Caki2 (cell line): Measurements from ENCODE around the gene CKAP2. TPM values are rescaled to one million over a fixed set of nuclear protein-coding genes. Genes with fewer than 3 reads are reported as not detected.
"Not testable (repeated sequence)": the region's sequence is repeated elsewhere in the genome, so short reads cannot be mapped to it uniquely, and the experiment has no call there.

Experiments
- DNase-seq: peaks from one replicate; pipeline ENCODE4 v3.0.0-alpha.2; 2015; ENCODE audit warnings: low read depth
- in situ Hi-C: cut with HindIII; loops from 2 replicates; pipeline ENCODE4 v1.10.0; 2016; ENCODE audit warnings: low sequenced_read_pairs, low pct_unique_long_range_greater_than_20kb, mixed read lengths
- total RNA-seq: library from RNA; depleted of rRNA; stranded (reverse); fragments of >200 nt; shearing (Covaris generic); gene quantifications from 2 replicates; pipeline ENCODE4 v1.2.3, GENCODE V29; 2014; ENCODE audit warnings: low replicate concordance; rRNA removed

Gene CKAP2
- total RNA-seq, 1 experiment from 2014 or later, result 26.5 TPM

GRCh38 chr13:52510221-52510797 lies 55.0 kb downstream of the CKAP2 start:
- DNase-seq, result not testable (repeated sequence)

GRCh38 chr13:52511598-52511997 lies 56.3 kb downstream of the CKAP2 start:
- DNase-seq, in situ Hi-C loops: not testable (repeated sequence)

More at GRCh38 chr13:52510221-52510797, 55.0 kb downstream of the CKAP2 start:
- in situ Hi-C loops, result not testable (repeated sequence)

DNA sequence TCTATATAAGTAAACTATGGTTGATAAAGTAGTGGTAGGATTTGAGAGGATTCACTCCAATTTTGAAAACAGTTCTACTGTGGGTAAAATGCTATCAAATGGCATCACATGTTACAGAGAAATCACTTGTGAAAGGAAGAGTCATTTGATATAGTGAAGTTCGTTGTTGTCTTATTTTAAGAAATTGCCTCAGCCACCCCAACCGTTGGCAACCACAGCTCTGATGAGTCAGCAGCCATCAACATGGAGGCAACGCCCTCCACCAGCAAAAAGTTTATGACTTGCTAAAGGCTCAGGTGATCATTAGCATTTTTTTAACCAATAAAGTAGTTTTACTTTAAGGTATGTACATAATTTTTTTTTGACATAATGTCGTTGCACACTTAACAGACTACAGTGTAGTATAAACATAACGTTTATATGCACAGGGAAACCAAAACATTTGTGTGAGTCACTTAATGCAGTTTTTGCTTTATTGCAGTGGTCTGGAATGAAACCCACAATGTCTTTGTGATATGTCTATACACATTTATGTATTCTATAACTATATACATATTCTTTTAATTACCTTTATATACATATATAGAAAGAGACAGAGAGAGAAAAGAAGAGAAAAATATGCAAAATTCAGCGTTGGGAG lies 58.8 kb downstream of the CKAP2 start:
- in situ Hi-C loops, result not testable (repeated sequence)
- DNase-seq, result peak; percentile 28

GRCh38 chr13:52523323-52523722 lies 68.0 kb downstream of the CKAP2 start:
- in situ Hi-C loops, DNase-seq: not testable (repeated sequence)

Other genes with a start within 250 kb of the CKAP2 start
- gene THSD1, start 49.3 kb upstream of the CKAP2 start, total RNA-seq, result 45.2 and 47.5 TPM in 2 replicates
- gene VPS36, start 4.8 kb upstream of the CKAP2 start, total RNA-seq, result 9.1 and 9.3 TPM in 2 replicates
- 0.49 and 0.91 TPM in 2 replicates for gene HNRNPA1L2, start 187.0 kb downstream of the CKAP2 start, total RNA-seq
- 16.9 and 27.0 TPM in 2 replicates for gene SUGT1, start 197.4 kb downstream of the CKAP2 start, total RNA-seq